Measurements from ENCODE around the gene PRKAA2.

PRKAA2 gene

DNA sequence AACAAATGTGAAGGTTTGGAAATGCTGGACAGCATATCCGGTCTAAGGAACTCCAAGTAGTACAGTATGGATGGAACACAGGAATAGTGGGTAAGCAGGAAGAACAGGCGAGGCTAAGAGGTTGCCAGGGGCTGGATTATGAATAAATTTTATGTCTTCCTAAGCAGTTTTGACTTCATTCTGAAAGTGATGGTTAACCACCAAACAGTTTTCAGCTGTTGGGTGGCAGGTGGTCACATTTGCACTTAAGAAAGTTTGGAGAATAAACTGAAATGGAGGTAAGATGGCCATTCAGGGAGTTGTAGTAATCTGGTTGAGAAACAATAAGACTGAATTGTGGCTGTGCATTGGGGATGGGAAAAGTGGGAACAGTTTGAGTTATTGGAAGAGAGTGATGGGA lies 83.8 kb downstream of the PRKAA2 start:
- DNase-seq (ENCODE audit: extremely low spot score) = no peak
- ChIA-PET POLR2A (no interaction called here), CTCF (no interaction called here)
- TF ChIP-seq, protein P1, sequence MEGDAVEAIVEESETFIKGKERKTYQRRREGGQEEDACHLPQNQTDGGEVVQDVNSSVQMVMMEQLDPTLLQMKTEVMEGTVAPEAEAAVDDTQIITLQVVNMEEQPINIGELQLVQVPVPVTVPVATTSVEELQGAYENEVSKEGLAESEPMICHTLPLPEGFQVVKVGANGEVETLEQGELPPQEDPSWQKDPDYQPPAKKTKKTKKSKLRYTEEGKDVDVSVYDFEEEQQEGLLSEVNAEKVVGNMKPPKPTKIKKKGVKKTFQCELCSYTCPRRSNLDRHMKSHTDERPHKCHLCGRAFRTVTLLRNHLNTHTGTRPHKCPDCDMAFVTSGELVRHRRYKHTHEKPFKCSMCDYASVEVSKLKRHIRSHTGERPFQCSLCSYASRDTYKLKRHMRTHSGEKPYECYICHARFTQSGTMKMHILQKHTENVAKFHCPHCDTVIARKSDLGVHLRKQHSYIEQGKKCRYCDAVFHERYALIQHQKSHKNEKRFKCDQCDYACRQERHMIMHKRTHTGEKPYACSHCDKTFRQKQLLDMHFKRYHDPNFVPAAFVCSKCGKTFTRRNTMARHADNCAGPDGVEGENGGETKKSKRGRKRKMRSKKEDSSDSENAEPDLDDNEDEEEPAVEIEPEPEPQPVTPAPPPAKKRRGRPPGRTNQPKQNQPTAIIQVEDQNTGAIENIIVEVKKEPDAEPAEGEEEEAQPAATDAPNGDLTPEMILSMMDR (IDR thresholded peaks at IDR 0.05; ENCODE audit: control extremely low read depth, extremely low read depth, low read depth, missing control alignments) = no peak

DNA sequence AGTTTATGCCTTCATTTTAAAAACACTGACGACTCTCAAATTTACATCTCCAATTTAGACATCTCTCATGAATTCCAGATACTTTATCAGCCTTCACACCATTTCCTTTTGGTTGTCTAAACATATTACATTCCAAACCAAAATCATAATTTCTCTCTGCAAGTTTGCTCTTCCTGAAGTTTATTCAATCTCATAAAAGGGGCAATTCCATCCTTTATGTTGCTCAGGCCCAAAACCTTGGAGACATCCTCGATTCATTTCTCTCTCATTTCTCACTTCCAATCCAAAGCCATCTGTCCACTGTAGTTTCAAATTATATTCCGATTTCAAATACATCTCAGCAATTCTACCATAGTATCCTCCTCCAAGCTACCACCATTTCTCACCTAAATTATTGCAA lies 100.1 kb downstream of the PRKAA2 start:
- TF ChIP-seq, protein P1 (IDR thresholded peaks at IDR 0.05; ENCODE audit: control extremely low read depth, extremely low read depth, low read depth, missing control alignments) = no peak
- ChIA-PET CTCF (no interaction called here), POLR2A (no interaction called here)
- no peak for DNase-seq (ENCODE audit: extremely low spot score)

DNA sequence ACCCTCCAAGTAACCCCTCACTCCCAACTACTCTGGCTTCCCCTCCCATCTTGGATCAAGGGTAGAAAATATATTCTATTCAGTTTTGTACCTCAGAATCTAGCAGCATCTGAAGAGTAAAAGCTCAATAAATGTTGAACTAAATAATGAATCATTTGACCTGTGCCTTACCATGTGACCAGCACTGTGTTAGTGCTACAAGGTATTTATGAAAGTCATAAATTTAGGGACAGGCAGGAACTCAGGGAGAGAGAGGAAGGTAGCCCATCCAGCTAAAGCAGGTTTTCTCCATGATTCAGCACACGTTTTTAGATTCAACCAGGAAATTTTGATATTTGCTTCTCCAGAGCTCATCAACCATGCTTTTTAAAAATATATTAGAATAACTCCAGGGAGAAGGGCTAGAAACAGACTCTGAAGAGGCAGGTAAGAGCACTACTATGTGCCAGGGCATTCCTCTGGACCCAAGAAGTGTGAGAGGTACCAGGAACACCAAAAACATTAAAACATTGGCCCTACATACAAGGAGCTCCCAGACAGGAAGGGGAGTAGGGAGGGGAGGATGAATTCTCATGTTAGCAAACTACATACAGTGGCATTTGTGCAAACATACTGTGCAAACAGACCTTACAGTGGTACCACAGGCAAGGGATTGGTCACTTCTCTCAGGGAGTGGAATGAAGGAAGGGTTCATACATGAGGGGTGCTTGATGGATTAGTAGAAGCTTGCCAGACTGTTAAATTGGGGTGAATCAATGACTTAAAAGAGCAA lies 109.8 kb downstream of the PRKAA2 start:
- ChIA-PET CTCF (interaction anchor here (1.1 kb wide), 1 partner anchor 66 kb away, joined by 3 read pairs; no protein-coding TSS in a partner anchor), POLR2A (no interaction called here)
- no peak for DNase-seq (ENCODE audit: extremely low spot score)
- TF ChIP-seq, protein P1 (IDR thresholded peaks at IDR 0.05; ENCODE audit: control extremely low read depth, extremely low read depth, low read depth, missing control alignments) = no peak

DNA sequence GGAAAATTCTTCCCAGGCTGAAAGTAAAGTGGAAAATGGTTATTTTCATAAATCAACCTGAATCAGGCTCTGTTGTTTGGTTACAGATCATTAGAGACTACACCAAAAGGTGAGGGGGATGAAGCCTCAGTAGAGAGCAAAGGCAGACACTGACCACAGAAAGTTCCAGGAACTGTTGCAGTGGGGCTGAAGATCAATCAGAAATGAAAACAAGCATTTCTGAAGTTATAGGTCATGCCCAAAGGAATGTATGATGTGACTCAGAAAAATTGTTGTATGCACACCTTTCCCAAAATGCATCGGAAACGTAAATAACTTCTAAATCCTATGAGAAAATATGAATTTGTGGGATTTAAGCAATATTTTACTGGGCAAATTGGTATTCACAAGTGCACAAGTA lies 110.8 kb downstream of the PRKAA2 start:
- ChIA-PET CTCF (no interaction called here), POLR2A (no interaction called here)
- DNase-seq (ENCODE audit: extremely low spot score) = no peak
- TF ChIP-seq, protein P1 (IDR thresholded peaks at IDR 0.05; ENCODE audit: control extremely low read depth, extremely low read depth, low read depth, missing control alignments) = no peak

DNA sequence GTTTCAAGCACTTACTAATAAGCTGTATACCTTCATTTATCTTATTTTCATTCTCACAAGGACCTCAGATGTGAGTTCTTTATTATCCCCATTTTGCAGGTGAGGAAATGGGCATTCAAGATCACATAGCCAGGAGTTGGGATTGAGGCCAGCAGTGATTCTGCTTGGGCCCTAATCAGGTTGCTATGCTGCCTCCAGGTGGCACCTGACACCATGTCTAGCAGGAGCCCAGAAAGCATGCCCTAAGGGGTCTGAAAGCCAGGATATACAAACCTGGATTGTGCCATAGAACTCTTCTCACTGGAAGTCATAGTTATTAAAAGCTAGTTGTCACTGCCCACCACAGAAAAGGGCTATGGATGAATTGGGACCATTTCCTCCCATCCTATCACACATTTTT lies 113.0 kb downstream of the PRKAA2 start:
- TF ChIP-seq, protein P1 (IDR thresholded peaks at IDR 0.05; ENCODE audit: control extremely low read depth, extremely low read depth, low read depth, missing control alignments) = no peak
- no peak for DNase-seq (ENCODE audit: extremely low spot score)
- CTCF ChIA-PET = interaction anchor here (0.9 to 1.3 kb wide), 2 partner anchors 32 to 62 kb away, joined by 3 to 8 read pairs; no protein-coding TSS in a partner anchor
- POLR2A ChIA-PET = no interaction called here

DNA sequence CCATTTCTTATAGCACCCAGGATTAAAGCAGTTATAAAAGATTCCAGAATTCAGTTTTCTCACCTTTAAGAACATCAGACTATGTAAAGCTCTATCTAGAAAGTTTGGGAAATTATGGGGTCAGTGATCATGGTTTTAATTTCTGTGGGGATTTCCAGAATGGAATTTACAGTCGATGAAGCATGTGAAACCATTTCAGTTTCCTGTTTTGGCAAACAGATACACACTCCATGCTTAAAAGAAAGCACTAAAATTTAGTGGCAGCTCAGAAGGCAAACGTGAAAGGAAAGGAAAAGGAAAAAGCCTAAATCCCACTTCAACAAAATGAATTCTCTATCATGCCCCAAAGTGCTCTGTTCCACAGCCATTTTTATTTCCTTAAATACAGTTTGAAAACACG lies 113.7 kb downstream of the PRKAA2 start:
- ChIA-PET POLR2A (no interaction called here), CTCF (interaction anchor here (0.9 to 1.3 kb wide), 2 partner anchors 31 to 62 kb away, joined by 3 to 8 read pairs; no protein-coding TSS in a partner anchor)
- TF ChIP-seq, protein P1 (IDR thresholded peaks at IDR 0.05; ENCODE audit: control extremely low read depth, extremely low read depth, low read depth, missing control alignments) = no peak
- no peak for DNase-seq (ENCODE audit: extremely low spot score)
